Lung (tissue), 12 donors: Measurements from ENCODE around the gene GIPC2. TPM values are rescaled to one million over a fixed set of nuclear protein-coding genes. Genes with fewer than 3 reads are reported as not detected.
A peak's percentile ranks its signal among the peaks of the same experiment; 100 is the strongest.

Experiments used
- ATAC-seq: fragments of 200-7000 bp; cut with Tn5 transposase; one replicate; pipeline ENCODE4 v1.9.1; 2020; ENCODE audit warnings: moderate number of reproducible peaks; ENCODE audit not compliant: insufficient read depth, low FRiP score
- DNase-seq, 3 donors: peaks; one replicate each; pipeline ENCODE4 v3.0.0-alpha.2; 2013 to 2017
- H3K27ac ChIP-seq, 2 donors: one replicate each; pipeline ENCODE4 v1.5.1; 2013; ENCODE audit warnings: mild to moderate bottlenecking in 2 of 2, moderate library complexity in 2 of 2, control low read depth in 1 of 2, inconsistent platforms in 1 of 2, low read depth in 1 of 2, low read length in 1 of 2
- H3K27me3 ChIP-seq, 3 donors: one replicate each; pipeline ENCODE4 v1.5.1; 2013; ENCODE audit warnings: low read length in 2 of 3; ENCODE audit not compliant: control insufficient read depth in 3 of 3, insufficient read depth in 3 of 3
- H3K36me3 ChIP-seq, 4 donors: one replicate each; pipeline ENCODE4 v1.5.1; 2013; ENCODE audit warnings: low read length in 4 of 4, mild to moderate bottlenecking in 1 of 4, moderate library complexity in 1 of 4; ENCODE audit not compliant: control insufficient read depth in 4 of 4, insufficient read depth in 4 of 4
- H3K4me1 ChIP-seq, 5 donors: one replicate each; pipeline ENCODE4 v1.5.1; 2013; ENCODE audit warnings: low read length in 5 of 5, mild to moderate bottlenecking in 2 of 5, moderate library complexity in 1 of 5; ENCODE audit not compliant: control insufficient read depth in 5 of 5, insufficient read depth in 5 of 5
- H3K4me3 ChIP-seq: one replicate; pipeline ENCODE4 v1.5.1; 2013; ENCODE audit warnings: mild to moderate bottlenecking, control low read depth, moderate library complexity
- H3K9ac ChIP-seq, 2 donors: one replicate each; pipeline ENCODE4 v1.5.1; 2013; ENCODE audit warnings: low read length in 2 of 2, control low read depth in 1 of 2; ENCODE audit not compliant: insufficient read depth in 1 of 2
- H3K9me3 ChIP-seq, 4 donors: one replicate each; pipeline ENCODE4 v1.5.1; 2013; ENCODE audit warnings: low read length in 3 of 4, mild to moderate bottlenecking in 1 of 4, moderate library complexity in 1 of 4; ENCODE audit not compliant: control insufficient read depth in 4 of 4, insufficient read depth in 3 of 4
- WGBS, 2 donors: extraction: QIAGEN DNeasy Blood & Tissue Kit; methylation state at CpG; one replicate each; pipeline ENCODE4 v1.1.7; 2013; 5-methylcytosine and 5-hydroxymethylcytosine counted together
- polyA plus RNA-seq, 2 donors: library from polyadenylated mRNA; stranded (reverse); fragments of 200-250 nt; gene quantifications; one replicate each; pipeline ENCODE4 v1.2.1, GENCODE V29; 2013
- total RNA-seq, 2 donors: library from RNA; depleted of rRNA in 1 of 2; stranded (reverse); fragments of >200 nt in 1 of 2; gene quantifications; one replicate each; pipeline ENCODE4 v1.2.1, GENCODE V29; 2014 to 2021
- TF ChIP-seq, protein P1 (sequence below): IDR thresholded peaks from 2 replicates; pipeline ENCODE4 v1.5.1; 2012; ENCODE audit warnings: mild to moderate bottlenecking; ENCODE audit errors: control extremely low read depth, extremely low read depth
- donor health status: control.
- donor health status: control.
- donor health status: Bipolar disorder and iron deficiency.
- donor health status: healthy.
- donor health status: DM: yes; HTN: yes; CAD: no.

GIPC2 gene
- total and polyA plus RNA-seq, 4 donors, result 0.94 to 2.5 (median 1.8) TPM

GRCh38 chr1:78003882-78004718 is 41.7 kb upstream of the GIPC2 start:
- ATAC-seq (peak; percentile 38), DNase-seq (peak; percentile 59 to 86 (median 79))
- Histone ChIP-seq H3K36me3 (no peaks in the 10 kb centered on the region), H3K27ac (peak overlapping the region in 1 of 2 donors; percentile 33), H3K27me3 (peaks cover 0 to 4% (median 0%) of the 10 kb centered on the region in 3 donors), H3K4me3 (no peak overlapping the region), H3K9me3 (no peaks in the 10 kb centered on the region), H3K9ac (peak overlapping the region in 1 of 2 donors; percentile 100), H3K4me1 (peaks cover 0 to 26% (median 0%) of the 10 kb centered on the region in 5 donors)
- TF ChIP-seq, protein P1, sequence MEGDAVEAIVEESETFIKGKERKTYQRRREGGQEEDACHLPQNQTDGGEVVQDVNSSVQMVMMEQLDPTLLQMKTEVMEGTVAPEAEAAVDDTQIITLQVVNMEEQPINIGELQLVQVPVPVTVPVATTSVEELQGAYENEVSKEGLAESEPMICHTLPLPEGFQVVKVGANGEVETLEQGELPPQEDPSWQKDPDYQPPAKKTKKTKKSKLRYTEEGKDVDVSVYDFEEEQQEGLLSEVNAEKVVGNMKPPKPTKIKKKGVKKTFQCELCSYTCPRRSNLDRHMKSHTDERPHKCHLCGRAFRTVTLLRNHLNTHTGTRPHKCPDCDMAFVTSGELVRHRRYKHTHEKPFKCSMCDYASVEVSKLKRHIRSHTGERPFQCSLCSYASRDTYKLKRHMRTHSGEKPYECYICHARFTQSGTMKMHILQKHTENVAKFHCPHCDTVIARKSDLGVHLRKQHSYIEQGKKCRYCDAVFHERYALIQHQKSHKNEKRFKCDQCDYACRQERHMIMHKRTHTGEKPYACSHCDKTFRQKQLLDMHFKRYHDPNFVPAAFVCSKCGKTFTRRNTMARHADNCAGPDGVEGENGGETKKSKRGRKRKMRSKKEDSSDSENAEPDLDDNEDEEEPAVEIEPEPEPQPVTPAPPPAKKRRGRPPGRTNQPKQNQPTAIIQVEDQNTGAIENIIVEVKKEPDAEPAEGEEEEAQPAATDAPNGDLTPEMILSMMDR, result no peak
- WGBS, 2 donors, result 5 to 16% methylated on average over 8 of the region's 8 CpGs

GRCh38 chr1:78004719-78005447 is 40.9 kb upstream of the GIPC2 start, which contains the start of gene DNAJB4:
TSS of gene DNAJB4 (plus strand) at chr1:78004939. CDS start at chr1:78005111, 172 bp downstream.
- 1 to 9% methylated on average over 12 of the region's 12 CpGs for WGBS, 2 donors
- Histone ChIP-seq H3K27ac (peak within 1 kb of the TSS; percentile 77 to 91), H3K9me3 (no peaks in the 10 kb centered on the region), H3K4me3 (no peak within 1 kb of the TSS), H3K9ac (peak within 1 kb of the TSS; percentile 41 to 100), H3K36me3 (no peaks in the 10 kb centered on the region), H3K4me1 (peaks cover 0 to 26% (median 0%) of the 10 kb centered on the region in 5 donors), H3K27me3 (no peaks in the 10 kb centered on the region)
- ATAC-seq, result peak; percentile 97
- TF ChIP-seq, protein P1, result no peak
- DNase-seq, result peak; percentile 87 to 99 (median 99)

- H3K9me3 ChIP-seq, result no peaks in the 10 kb centered on the region
- H3K27ac ChIP-seq, result peak overlapping the region in 1 of 2 donors; percentile 91
- no peaks in the 10 kb centered on the region for H3K36me3 ChIP-seq
- peaks cover 0 to 26% (median 0%) of the 10 kb centered on the region in 5 donors for H3K4me1 ChIP-seq
- H3K4me3 ChIP-seq, result no peak overlapping the region
- ATAC-seq, result no peak
- H3K27me3 ChIP-seq, result no peaks in the 10 kb centered on the region
- TF ChIP-seq, protein P1, result no peak
- no peak for DNase-seq
- 0 to 6% methylated on average over 1 of the region's 1 CpG for WGBS, 2 donors
- H3K9ac ChIP-seq, result peak overlapping the region; percentile 41 to 100
Observed at GRCh38 chr1:78005448-78005722, 40.4 kb upstream of the GIPC2 start.
